Fibroblast of skin of right biceps (primary cell): ENCODE results near the gene PIPOX.

ENCODE experiments used
- DNase-seq: peaks from one replicate; pipeline ENCODE4 v3.0.0-alpha.2; 2013

The PIPOX gene

DNA sequence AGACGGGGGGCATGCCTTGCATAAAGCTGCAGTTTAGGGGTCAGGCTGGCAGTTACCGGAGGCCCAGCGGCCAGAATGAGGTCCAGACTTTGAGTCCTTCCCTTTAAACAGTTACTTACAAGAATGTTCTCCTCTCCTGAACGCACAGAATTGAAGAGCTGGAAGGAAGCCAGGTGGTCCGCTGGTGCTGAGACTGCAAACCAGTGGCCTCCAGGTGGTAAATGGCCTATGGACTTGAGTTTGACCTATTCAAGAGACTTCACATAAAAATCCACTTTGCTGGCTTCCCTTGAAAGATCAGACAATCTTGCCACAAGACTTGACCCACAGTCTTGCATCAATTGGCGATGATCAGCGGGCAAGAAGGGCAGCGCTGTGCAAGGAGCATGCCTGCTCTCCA, 22.4 kb upstream of the PIPOX start:
- no peak for DNase-seq

DNA sequence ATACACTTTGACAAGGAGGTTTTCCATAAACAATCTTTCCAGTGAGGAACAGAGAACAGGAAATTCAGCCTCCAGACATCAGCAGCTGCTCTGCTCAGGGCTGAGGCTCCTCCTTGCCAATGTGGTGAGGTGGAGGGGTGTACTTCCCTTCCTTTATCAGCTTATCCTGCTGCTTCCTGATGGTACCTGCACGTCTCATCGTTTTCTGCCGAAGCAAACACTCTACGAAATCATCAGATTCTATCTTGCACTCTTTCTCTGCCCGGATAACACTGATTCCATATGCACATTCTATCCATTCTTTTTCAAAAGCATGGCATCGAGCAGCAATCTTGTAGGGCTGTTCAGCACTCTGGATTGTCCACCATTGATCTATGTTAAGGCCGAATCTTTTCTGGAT, 21.7 kb upstream of the PIPOX start:
- no peak for DNase-seq

DNA sequence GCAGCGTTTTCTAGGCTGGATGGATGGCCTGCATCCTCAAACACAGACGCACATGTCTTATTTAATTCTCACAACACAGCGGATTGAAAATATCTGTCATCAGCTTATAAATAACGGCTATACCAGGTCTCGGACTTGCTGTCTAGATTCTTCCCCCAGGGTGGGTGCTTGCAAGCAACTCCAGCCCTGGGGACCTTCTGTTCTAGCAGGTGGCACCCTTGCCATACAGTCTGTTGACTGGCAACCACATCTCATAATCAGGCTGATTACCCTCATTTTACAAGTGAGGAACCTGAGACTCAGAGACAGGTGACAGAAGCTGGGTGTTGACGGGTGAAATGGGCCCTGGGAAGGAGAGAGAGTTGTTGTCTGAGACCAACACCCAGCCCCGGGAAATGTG, 20.9 kb upstream of the PIPOX start:
- DNase-seq = no peak

DNA sequence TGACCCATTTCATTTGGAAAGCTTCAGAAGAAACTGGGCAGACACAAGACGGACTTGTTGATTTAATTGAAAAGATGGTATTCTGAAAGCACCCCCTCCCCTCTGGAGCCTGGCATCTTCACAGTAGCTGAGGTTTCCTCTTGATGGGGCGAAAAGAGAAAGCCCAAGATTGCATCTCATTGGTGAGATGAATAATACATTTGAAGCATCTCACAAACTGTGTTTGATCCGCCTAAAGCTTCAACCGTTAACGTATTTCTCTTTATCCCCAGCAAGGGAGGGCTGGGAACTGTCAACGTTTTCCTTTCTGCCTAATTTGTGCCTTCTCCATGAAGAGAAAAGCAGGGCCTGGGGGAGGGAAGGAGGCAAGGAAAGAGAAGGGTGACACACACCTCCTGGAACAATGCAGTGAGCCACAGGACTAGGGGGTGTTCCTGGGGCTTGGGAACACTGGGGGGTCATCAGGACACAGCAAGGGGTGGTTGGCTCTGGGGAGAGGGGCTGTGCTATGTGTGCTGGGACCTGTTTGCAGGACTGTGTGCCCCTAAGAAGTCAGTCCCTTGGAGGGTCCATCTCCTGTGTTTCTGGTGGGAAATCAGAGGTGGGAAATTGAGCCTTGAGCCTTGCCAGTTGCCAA, 18.5 kb upstream of the PIPOX start:
- no peak for DNase-seq

DNA sequence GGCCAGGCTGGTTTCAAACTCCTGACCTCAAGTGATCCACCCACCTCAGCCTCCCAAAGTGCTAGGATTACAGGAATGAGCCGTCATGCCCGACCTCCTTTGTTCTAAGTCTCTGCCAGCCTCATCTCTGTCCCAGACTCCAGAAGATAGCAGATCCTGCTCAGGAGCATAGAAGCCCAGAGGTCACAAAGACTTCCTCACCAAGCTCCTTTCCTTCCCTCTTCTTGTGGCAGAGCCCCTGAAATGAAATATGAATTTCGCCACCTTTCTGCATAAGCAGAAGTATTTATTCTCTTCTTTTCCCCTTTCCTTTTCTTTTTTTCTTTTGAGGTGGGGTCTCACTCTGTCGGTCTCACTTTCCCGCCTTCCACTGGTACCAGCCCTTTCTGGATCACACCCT, 11.5 kb upstream of the PIPOX start:
- no peak for DNase-seq

DNA sequence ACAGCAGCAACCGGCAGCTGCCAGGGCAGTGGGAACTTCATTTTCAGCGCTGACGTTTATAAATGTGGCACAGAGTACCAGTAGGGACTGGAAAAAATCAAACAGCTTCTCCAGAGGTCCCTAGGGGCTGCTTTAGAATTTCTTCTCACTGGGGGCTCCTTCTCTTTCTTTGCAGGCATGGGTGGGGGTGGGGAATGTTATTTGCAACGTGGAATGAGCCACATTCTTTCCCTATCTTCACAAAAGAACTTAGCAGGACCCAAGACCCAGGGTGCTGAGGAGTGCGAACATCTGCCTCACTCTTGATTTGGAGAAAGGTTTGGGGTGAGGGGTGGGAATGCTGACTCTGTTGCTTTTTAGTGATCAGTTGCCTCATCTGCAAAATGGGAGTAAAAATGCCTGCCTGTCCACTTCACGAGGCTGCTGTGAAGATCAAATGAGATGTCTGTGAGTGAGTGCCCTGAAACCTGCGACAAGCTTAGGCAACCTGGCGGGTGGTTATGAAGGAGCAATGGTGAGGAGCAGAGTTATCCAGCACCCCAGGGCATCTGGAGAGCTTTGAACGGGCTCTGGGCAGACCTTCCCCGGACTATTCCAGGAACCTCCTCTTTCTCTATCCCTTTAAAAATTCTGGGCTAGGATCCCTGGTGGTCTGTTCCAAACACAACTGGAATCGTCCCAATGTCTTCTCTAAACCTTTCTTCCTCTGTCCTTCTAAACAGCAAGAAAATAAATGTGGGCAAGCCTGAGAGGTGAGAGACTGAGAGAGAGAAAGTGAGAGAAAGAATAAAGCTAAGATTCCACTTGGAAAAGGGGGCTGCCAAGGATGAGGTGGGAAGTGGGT, 10.7 kb upstream of the PIPOX start:
- no peak for DNase-seq

DNA sequence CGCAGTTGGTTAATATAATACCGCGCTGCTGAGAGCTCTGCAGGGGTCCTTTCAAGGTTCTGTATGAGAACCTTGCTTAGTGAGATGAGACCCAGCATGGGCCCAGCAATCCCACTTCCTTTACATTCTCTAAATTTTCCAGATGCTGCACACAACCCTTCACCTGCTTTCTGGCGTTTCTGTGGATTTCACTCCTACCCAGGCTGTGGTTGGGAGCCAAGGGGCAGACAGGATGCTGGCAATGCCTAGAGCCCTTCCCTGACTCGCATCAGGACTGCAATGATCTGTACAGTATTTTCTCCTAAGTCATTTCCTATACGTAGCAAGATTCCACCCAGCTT, 10.1 kb upstream of the PIPOX start:
- no peak for DNase-seq

DNA sequence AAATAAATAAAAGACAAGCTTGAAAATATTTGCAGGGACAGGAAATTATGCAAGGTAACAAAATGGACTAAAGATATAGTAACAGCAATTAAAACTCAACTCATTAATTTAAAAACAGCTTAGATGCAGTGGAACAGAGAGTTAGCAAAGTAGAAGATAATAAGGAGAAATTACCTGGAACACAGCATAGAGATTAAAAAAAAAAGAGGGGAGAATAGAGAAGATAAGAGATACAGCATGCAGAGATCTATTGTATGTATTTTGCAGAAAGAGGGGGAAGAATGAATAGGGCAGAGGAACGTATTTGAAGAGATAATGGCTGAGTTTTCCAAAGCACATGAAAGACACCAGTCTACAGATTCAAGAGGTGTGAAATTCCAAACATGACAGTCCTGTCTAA, 8.4 kb upstream of the PIPOX start:
- DNase-seq = no peak

DNA sequence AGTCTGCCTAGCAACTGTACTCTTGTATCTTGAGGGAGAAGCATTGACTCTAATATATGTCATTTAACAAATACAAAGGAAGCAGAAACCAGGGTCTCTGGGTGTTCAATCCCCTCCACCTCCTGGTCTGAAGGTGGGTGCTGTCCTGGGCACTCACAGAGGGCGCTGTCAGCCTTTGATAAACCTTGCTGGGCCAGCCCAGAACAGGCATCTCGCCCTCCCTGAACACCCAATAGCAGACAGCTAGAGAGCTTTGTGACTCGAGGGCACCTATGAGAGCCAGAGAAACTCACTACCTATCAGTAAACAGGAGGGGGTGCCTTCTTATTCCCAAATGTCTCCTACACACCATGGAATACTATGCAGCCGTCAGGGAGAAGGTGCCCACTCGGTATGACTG, 6.4 kb upstream of the PIPOX start:
- no peak for DNase-seq

DNA sequence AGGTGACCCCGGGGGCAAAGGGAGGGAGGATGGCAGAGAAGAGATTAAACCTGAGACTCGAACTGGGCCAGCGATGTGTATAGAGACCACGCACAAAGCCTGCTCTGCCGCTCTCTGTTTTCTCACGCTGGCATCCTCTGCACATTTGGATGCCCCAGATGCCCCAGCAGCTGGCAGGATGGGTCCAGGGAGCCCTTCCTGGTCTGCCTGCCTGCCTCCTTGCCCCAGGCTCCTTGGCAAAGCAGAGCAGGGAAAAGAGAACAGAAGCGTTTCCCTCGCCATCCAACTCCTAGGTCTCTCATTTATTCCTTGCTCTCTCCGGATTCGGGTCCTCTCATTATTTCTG, 5.2 kb upstream of the PIPOX start:
- DNase-seq = no peak

DNA sequence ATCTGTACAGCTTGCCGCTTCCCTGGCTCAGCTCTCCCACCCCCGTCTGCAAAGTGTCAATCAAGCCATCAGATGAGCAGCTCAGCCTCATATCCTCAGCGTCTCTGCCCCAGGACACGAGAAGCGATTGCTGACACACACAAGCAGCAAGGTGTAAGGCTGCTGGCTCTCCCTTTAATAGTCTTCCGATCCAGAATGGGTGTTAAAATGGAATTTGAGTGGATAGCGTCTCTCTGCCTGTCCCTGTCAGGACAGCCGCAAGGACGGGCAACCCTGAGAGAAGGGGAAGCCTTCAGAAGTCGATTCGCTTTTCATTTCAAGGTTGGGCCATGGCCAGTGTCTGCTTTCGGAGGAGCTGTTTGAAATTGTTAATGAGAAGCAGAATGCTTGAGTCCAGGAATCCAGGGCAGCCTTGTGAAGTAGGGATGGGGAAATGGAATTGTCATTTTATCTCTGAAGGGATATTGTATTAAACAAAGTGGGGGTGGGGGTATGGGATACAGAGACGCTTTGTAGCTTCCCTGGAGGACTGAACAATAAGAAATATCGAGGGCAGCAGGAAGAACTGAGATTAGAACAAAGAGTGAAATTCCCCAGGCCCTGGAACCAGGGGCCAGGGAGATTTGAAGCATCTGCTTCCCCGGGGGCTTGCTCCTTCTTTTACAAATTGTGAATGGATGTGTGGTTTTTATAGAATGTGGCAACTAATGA, 4.7 kb upstream of the PIPOX start:
- no peak for DNase-seq

DNA sequence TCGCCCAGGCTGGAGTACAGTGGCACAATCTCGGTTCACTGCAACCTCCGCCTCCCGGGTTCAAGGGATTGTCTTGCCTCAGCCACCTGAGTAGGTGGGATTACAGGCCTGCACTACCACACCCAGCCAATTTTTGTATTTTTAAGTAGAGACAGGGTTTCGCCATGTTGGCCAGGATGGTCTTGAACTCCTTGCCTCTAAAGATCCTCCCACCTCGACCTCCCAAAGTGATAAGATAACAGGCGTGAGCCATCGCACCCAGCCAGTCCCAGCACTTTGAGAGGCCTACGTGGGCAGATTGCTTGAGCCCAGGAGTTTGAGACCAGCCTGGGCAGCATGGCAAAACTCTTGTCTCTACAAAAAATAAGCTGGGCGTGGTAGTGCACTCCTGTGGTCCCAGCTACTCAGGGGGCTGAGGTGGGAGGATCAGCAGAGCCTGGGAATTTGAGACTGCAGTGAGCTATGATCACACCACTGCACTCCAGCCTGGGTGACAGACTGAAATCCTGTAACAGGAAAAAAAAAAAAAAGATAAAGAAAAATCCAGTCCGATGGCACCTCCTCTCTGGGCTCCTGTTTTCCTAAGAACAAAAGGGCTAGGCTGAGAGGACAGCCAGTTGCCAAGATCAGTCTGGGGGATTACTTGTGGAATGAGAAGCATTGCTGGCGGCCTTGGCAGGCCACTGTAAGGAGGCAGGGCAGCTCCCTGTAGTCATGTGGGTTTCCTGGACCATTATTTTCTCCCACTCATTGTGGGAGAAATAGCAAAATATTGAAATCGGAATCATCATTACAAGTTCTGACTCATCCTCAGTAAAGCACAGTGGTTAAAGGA, 3.0 kb upstream of the PIPOX start:
- DNase-seq = peak; percentile 91

DNA sequence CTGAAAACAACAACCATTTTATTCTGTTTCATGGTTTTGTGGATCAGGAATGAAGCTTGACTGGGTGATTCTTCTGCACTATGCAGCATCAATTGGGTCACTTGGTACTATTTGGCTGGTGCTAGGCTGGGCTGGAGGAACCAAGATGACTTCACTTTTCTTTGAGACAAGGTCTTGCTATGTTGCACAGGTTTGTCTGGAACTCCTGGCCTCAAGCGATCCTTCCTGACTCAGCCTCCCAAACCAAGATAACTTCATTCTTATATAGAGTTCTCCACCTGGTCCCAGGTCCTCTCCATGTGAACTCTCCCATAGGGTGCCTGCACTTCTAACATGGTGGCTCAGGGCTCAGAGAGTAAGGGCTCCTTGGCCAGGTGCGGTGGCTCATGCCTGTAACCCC, 1.9 kb upstream of the PIPOX start:
- DNase-seq = no peak

DNA sequence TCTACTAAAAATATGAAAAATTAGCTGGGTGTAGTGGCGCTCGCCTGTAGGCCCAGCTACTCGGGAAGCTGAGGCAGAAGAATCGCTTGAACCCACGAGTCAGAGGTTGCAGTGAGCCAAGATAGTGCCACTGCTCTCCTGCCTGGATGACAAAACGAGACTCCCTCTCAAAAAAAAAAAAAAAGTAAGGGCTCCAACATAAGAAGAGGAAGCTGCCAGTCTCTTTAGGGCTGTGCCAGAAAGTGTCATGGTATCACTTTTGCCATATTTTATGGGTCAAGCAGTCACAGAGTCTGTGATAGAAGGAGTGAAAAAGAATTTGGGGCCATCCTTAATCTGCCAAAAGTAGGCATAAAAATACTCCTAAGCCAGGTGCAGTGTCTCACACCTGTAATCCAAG, 1.4 kb upstream of the PIPOX start:
- no peak for DNase-seq

DNA sequence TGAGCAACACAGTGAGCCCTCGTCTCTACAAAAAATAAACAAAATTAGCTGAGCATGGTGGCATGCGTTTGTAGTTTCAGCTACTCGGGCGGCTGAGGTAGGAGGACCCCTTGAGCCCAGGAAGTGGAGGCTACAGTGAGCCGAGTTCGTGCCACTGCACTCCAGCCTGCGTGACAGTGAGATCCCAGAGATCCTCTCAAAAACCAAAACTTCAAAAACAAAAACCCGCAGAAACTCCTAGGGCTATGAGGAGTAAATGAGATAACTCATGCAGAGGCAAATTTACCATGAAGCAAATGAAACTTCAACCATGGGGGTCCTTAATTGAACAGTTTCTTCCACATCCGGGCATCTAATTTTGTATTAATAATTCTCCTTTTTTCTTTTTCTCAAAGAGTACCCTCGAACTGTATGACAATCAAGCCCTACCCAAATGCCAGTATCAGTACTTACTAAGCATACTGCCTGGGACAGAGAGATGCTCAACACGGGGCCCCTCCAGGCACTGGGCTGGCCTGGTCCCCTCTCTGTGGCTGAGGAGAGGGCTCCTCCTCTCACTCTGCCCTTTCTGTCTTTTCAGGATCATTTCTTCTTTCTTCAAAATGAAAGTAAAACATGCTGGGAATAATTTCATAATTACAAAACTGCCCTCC, 789 bp upstream of the PIPOX start:
- no peak for DNase-seq

DNA sequence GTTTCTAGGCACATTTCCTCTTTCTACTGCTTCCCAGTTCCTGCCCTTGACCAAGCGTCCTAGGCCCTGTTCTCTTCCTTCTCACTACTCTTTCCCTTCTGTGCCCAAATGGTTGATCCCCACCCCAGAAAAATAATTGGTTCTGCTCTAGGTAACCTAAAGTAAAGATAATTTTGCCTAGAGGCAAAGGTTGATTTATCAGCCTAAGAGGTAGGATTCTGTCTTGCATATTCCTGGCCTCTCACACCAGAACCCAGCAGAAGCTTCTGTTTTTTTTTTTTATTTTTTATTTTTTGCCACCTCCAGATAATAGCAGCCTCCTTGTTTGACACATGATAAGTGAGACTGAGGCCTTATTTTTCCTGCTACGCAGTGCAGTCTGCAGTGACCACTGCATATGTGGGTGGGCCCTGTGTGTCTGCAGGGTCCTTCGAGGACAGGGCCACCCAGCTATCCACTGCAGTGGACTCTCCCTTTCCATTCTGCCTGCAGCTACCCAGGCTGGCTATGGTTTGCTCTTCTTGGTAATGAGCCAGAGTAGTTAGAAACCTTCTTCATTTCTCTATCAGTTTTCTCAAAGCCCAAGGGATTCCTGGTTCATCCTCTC, 701 bp downstream of the PIPOX start:
- DNase-seq = no peak

DNA sequence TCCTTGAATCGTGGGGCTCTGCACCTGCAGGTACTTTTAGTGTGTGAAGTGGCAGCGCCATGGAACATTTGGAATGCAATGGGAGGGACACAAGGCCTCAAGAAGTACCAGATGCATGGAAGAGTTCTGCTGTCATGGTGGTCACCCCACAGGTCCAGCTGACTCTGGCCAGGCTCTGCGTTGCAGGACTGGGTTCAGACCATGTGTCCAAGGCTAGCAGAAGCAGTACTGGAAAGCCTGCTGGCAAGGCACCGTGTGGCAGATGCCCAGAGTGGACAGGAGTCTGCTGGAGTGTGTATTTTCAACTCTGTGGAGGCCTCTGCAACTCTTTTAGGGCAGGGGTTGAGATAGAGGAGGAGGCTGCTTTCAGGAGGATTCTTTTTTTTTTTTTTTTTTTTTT, 2.1 kb downstream of the PIPOX start:
- no peak for DNase-seq

DNA sequence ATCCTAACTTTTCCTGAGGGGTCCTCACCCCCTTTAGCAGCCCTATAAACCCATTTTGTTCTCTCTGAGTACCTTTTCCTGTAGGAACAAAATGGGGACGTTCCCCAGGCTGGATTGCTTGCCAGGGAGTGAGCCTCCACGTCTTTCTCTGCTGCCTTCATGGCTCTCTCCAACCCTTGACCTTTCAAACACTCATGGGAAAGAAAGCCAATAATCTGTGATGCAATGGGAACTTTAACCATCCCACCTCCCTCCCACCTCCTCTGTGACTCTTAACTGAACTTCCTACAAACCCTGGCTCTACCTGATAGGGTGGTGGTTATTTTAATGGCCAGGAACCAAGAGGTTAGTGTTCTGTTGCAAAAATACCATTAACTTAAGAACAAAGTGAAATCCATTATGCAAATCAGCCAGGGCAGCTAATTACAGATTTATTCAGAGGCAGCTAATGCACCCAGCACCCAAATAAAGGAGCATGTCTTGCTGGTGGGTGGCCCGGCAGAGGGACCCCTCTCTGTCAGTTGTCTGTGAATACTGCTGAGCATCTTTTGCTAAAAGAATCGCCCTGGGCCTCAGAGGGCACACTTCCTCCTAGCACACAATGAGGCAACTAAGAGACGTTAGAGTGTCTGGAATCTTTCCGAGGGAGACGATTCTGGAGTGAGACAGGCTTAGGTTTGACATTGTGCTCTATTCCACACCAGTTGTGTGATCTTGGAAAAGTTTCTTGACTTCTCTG, 3.0 kb downstream of the PIPOX start:
- no peak for DNase-seq

DNA sequence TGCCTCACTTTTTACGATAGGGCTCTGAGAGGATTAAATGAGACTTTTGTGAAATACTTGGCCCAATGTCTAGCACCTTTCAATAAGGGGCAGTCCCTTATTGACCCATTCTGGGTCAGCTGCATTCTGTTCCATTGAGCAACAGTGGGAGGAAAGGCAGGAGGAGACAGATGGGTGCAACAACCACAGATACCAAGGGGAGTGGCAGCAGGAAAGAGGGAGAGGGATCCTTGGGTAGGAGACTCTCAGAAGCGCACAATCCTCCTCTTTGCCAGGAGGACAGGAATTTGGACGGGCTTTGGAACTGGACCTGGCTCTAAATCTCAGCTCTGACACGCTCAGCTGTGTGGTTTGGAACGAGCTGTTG, 3.5 kb downstream of the PIPOX start:
- DNase-seq = no peak

DNA sequence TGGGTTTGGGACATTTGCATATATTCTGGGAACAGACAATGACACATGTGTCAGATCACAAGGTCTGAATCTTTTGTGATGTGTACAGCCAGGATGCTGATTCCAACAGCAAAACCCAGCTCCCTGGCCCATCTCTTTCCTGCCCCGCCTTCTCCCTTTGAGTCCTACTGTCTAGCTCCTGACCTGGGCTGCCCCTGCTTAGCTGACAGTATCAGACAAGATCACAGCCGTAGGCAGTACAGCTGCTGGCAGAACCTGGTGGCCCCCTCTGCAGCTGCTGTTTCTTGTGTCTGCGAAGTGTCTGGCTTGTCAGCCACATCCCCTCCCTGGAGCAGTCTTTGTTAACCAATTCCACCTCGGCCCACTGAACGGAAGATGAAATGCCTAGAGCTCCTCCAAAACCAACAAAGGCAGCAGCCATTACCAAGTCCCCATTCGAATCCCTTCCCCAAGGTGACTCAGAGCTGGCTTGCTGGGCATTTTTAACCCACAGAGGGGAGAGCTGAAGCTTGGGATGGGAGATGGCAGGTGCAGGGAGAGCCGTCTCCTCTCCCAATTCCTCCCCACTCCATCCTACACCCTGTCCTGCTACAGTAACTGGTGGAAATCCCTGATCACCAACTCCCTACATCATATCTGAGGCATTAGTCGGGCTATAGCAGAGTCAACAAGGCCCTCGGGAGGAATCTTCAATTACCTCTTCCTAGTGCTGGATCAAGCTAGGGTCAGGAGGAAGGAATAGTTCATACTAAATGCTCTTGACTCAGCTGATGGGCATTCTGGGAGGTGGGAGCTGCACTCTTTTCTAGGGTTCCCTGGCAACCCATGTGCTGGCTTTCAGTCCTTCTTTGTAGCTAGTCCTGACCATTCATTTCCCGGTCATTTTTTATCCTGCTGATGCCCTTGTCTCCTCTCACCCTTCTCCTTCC, 5.8 kb downstream of the PIPOX start:
- peak; percentile 36 for DNase-seq
